MV-4-11 (cell line): ENCODE data around the gene ASB16.

Source experiments
- DNase-seq: peaks from one replicate; lab custom pipeline; 2025; lab: John Stamatoyannopoulos, UW

Gene ASB16

GRCh38 chr17:44210342-44211192, 40.1 kb downstream of the ASB16 start:
- DNase-seq: peak; percentile 89

GRCh38 chr17:44211281-44212265, 41.1 kb downstream of the ASB16 start:
- no peak for DNase-seq

- DNase-seq: no peak
Measured at GRCh38 chr17:44212507-44213402, 42.3 kb downstream of the ASB16 start.

GRCh38 chr17:44213403-44214229, 43.1 kb downstream of the ASB16 start:
- DNase-seq: no peak

- no peak for DNase-seq
Measured at GRCh38 chr17:44214230-44214494, 43.7 kb downstream of the ASB16 start.

- DNase-seq: no peak
Measured at GRCh38 chr17:44214896-44215295, 44.4 kb downstream of the ASB16 start.

- peak; percentile 65 for DNase-seq
Measured at GRCh38 chr17:44216173-44216572, 45.7 kb downstream of the ASB16 start.

- DNase-seq: peak; percentile 20
Measured at GRCh38 chr17:44216694-44217093, 46.2 kb downstream of the ASB16 start.

- no peak for DNase-seq
Measured at GRCh38 chr17:44217738-44218343, 47.3 kb downstream of the ASB16 start.

GRCh38 chr17:44218344-44219107, 48.0 kb downstream of the ASB16 start:
- peak; percentile 81 for DNase-seq

- peak; percentile 22 for DNase-seq
Measured at GRCh38 chr17:44219108-44219615, 48.7 kb downstream of the ASB16 start.

- peak; percentile 26 for DNase-seq
Measured at GRCh38 chr17:44219616-44220212, 49.2 kb downstream of the ASB16 start, which contains the start of gene UBTF. Gene UBTF (minus strand): TSS chr17:44219675. CDS start chr17:44218229, 1,446 bp downstream.

- DNase-seq: peak; percentile 1
Measured at GRCh38 chr17:44220213-44221083, 49.9 kb downstream of the ASB16 start.

- peak; percentile 67 for DNase-seq
Measured at GRCh38 chr17:44221084-44221861, 50.8 kb downstream of the ASB16 start.

GRCh38 chr17:44221862-44222111, 51.3 kb downstream of the ASB16 start:
- DNase-seq: no peak

- DNase-seq: peak; percentile 48
Measured at GRCh38 chr17:44222112-44222869, 51.8 kb downstream of the ASB16 start.
